ENCODE measurements around the gene UNC13B. TPM values are rescaled to one million over a fixed set of nuclear protein-coding genes. Genes with fewer than 3 reads are reported as not detected.
A peak's percentile ranks its signal among the peaks of the same experiment; 100 is the strongest.

Gene UNC13B
- total and polyA plus RNA-seq, 2 experiments from 2014 or later: 7.1 to 24.3 TPM

DNA sequence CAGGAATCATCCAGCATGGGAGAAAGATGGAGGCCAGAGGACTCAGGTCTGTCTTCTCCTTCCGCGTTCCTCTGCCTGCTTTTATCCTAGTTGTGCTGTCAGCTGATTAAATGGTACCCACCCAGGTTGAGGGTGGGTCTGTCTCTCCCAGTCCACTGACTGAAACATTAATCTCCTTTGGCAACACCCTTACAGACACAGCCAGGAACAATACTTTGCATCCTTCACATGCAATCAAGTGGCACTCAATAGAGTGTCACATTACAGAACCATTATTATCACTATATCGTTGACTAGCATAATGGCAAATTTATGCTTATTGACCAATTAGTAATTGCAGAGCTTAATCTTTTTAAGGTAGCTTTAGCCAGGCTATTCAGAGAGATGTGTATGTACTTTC is 64.8 kb downstream of the UNC13B start:
- Histone ChIP-seq H2AFZ (no peak overlapping the region), H3K27ac (no peak overlapping the region), H4K20me1 (ENCODE audit: insufficient read depth, poor library complexity, severe bottlenecking) (no peaks in the 10 kb centered on the region), H3K79me2 (peaks cover 23% of the 10 kb centered on the region), H3K4me3 (no peak overlapping the region), H3K36me3 (replicated peaks; ENCODE audit: insufficient read depth, low read depth) (no peaks in the 10 kb centered on the region), H3K4me2 (no peak overlapping the region), H3K9me3 (ENCODE audit: low read depth) (no peaks in the 10 kb centered on the region), H3K27me3 (no peaks in the 10 kb centered on the region), H3K9me2 (replicated peaks; ENCODE audit: insufficient read depth) (no peaks in the 10 kb centered on the region), H3K4me1 (ENCODE audit: insufficient read depth) (peaks cover 10% of the 10 kb centered on the region)
- 86% methylated on average over 3 of the region's 3 CpGs for WGBS (ENCODE audit: low lambda C conversion rate, missing lambda C conversion rate)
- TF ChIP-seq EZH2phosphoT487 (IDR thresholded peaks at IDR 0.05; ENCODE audit: low read depth, severe bottlenecking, unreplicated experiment): no peak
- TF ChIP-seq CTCF (IDR thresholded peaks at IDR 0.05; ENCODE audit: poor library complexity): no peak
- TF ChIP-seq EZH2 (IDR thresholded peaks at IDR 0.05; ENCODE audit: borderline replicate concordance): no peak
- no peak for DNase-seq (ENCODE audit: low spot score)

DNA sequence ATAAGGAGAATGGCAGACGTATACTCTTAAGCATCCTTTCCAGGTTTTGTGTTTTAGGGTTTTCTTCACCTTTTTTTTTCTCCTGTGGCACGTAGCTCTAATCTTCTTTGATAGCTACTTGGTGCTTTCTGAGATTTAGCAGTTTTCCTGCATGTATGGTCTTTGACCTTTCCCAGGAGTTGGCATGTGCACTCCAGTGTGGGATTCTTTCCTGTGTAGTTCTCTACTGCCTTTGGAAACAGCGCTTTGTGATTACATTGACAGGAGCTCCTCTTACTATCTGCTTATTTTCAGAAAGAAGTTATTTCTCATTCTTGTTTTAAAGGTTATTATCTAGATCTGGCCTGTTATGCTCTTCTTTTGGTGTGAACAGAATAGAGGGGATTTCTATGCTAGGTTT is 65.5 kb downstream of the UNC13B start:
- Histone ChIP-seq H2AFZ (no peak overlapping the region), H3K79me2 (peaks cover 23% of the 10 kb centered on the region), H3K4me2 (no peak overlapping the region), H3K4me3 (no peak overlapping the region), H3K9me2 (replicated peaks; ENCODE audit: insufficient read depth) (no peaks in the 10 kb centered on the region), H4K20me1 (ENCODE audit: insufficient read depth, poor library complexity, severe bottlenecking) (no peaks in the 10 kb centered on the region), H3K4me1 (ENCODE audit: insufficient read depth) (peaks cover 10% of the 10 kb centered on the region), H3K27me3 (no peaks in the 10 kb centered on the region), H3K36me3 (replicated peaks; ENCODE audit: insufficient read depth, low read depth) (no peaks in the 10 kb centered on the region), H3K9me3 (ENCODE audit: low read depth) (no peaks in the 10 kb centered on the region), H3K27ac (peak overlapping the region; percentile 12)
- WGBS (ENCODE audit: low lambda C conversion rate, missing lambda C conversion rate): 53% methylated on average over 3 of the region's 3 CpGs
- DNase-seq (ENCODE audit: low spot score): no peak
- no peak for TF ChIP-seq CTCF (IDR thresholded peaks at IDR 0.05; ENCODE audit: poor library complexity)
- TF ChIP-seq EZH2 (IDR thresholded peaks at IDR 0.05; ENCODE audit: borderline replicate concordance): no peak
- no peak for TF ChIP-seq EZH2phosphoT487 (IDR thresholded peaks at IDR 0.05; ENCODE audit: low read depth, severe bottlenecking, unreplicated experiment)

GRCh38 chr9:35229066-35229778 is 67.4 kb downstream of the UNC13B start:
- H3K27ac ChIP-seq: no peak overlapping the region
- H2AFZ ChIP-seq: no peak overlapping the region
- DNase-seq (ENCODE audit: low spot score): peak; percentile 22
- no peaks in the 10 kb centered on the region for H4K20me1 ChIP-seq (ENCODE audit: insufficient read depth, poor library complexity, severe bottlenecking)
- no peak overlapping the region for H3K4me3 ChIP-seq
- H3K4me1 ChIP-seq (ENCODE audit: insufficient read depth): peaks cover 10% of the 10 kb centered on the region
- WGBS (ENCODE audit: low lambda C conversion rate, missing lambda C conversion rate): 92% methylated on average over 1 of the region's 1 CpG
- no peaks in the 10 kb centered on the region for H3K9me3 ChIP-seq (ENCODE audit: low read depth)
- no peaks in the 10 kb centered on the region for H3K9me2 ChIP-seq (replicated peaks; ENCODE audit: insufficient read depth)
- no peaks in the 10 kb centered on the region for H3K36me3 ChIP-seq (replicated peaks; ENCODE audit: insufficient read depth, low read depth)
- no peaks in the 10 kb centered on the region for H3K27me3 ChIP-seq
- no peak overlapping the region for H3K4me2 ChIP-seq
- peaks cover 15% of the 10 kb centered on the region for H3K79me2 ChIP-seq
- TF ChIP-seq EZH2phosphoT487 (IDR thresholded peaks at IDR 0.05; ENCODE audit: low read depth, severe bottlenecking, unreplicated experiment) (no peak), CTCF (IDR thresholded peaks at IDR 0.05; ENCODE audit: poor library complexity) (no peak), EZH2 (IDR thresholded peaks at IDR 0.05; ENCODE audit: borderline replicate concordance) (no peak)
